Activated naive CD8-positive, alpha-beta T cell treated with anti-CD3 and anti-CD28 coated beads, Interleukin-2, amount 50 U/mL, for 24 hours (primary cell): Measurements from ENCODE around the gene FAM217A.
"Not testable (repeated sequence)": the region's sequence is repeated elsewhere in the genome, so short reads cannot be mapped to it uniquely, and the experiment has no call there.

Experiments
- ATAC-seq: fragments of 150-1000 bp; cut with Tn5 transposase; one replicate; pipeline ENCODE4 v1.10.0; 2021
- DNase-seq: peaks from one replicate; pipeline ENCODE4 v3.0.0; 2021
- H3K27ac Mint-ChIP-seq: one replicate; pipeline ENCODE4 v1.8.0; 2021; ENCODE audit warnings: mild to moderate bottlenecking, mixed read lengths
- H3K27me3 Mint-ChIP-seq: one replicate; pipeline ENCODE4 v1.8.0; 2021; ENCODE audit warnings: mixed read lengths
- H3K36me3 Mint-ChIP-seq: one replicate; pipeline ENCODE4 v1.8.0; 2021; ENCODE audit warnings: low read depth, mixed read lengths
- H3K4me1 Mint-ChIP-seq: one replicate; pipeline ENCODE4 v1.8.0; 2021; ENCODE audit warnings: mixed read lengths
- H3K4me3 Mint-ChIP-seq: one replicate; pipeline ENCODE4 v1.8.0; 2021; ENCODE audit warnings: mild to moderate bottlenecking, moderate library complexity, mixed read lengths
- H3K9me3 Mint-ChIP-seq: one replicate; pipeline ENCODE4 v1.8.0; 2021; ENCODE audit warnings: mixed read lengths

FAM217A gene

GRCh38 chr6:4102687-4103244 lies 23.8 kb upstream of the FAM217A start:
- Mint-ChIP-seq H3K36me3 (no peaks in the 10 kb centered on the region), H3K4me1 (no peaks in the 10 kb centered on the region), H3K4me3 (no peak overlapping the region), H3K27me3 (no peaks in the 10 kb centered on the region), H3K27ac (no peak overlapping the region), H3K9me3 (no peaks in the 10 kb centered on the region)
- ATAC-seq: no peak
- no peak for DNase-seq

- no peak for DNase-seq
- H3K36me3 Mint-ChIP-seq: no peaks in the 10 kb centered on the region
- H3K9me3 Mint-ChIP-seq: no peaks in the 10 kb centered on the region
- H3K27ac Mint-ChIP-seq: no peak overlapping the region
- no peaks in the 10 kb centered on the region for H3K4me1 Mint-ChIP-seq
- no peak for ATAC-seq
- H3K27me3 Mint-ChIP-seq: no peaks in the 10 kb centered on the region
- no peak overlapping the region for H3K4me3 Mint-ChIP-seq
Observed at GRCh38 chr6:4101298-4101697, 22.4 kb upstream of the FAM217A start.

GRCh38 chr6:4100655-4101054 lies 21.7 kb upstream of the FAM217A start:
- H3K4me1 Mint-ChIP-seq: no peaks in the 10 kb centered on the region
- no peaks in the 10 kb centered on the region for H3K27me3 Mint-ChIP-seq
- no peak for DNase-seq
- H3K4me3 Mint-ChIP-seq: no peak overlapping the region
- H3K36me3 Mint-ChIP-seq: no peaks in the 10 kb centered on the region
- ATAC-seq: no peak
- no peak overlapping the region for H3K27ac Mint-ChIP-seq
- H3K9me3 Mint-ChIP-seq: no peaks in the 10 kb centered on the region

DNA sequence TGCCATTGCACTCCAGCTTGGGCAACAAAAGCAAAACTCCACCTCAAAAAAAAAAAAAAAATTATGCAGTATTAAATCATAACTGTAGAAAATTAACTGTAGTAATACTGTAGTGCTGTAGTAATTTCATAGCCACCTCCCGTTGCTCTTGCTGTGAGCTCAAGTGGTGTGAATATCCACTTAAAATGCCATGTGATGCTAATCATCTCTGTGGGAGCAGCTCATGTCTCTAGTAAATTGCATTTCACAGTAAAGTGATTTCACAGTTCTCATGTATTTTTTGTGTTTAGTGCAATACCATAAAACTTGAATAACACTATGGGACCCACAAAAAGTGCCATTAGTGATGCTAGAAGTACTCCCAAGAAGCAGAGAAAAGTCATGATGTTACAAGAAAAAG lies 14.4 kb upstream of the FAM217A start:
- ATAC-seq: no peak
- Mint-ChIP-seq H3K9me3 (no peaks in the 10 kb centered on the region), H3K4me3 (no peak overlapping the region), H3K36me3 (no peaks in the 10 kb centered on the region), H3K4me1 (no peaks in the 10 kb centered on the region), H3K27me3 (no peaks in the 10 kb centered on the region), H3K27ac (no peak overlapping the region)
- DNase-seq: no peak

GRCh38 chr6:4091941-4092340 lies 13.0 kb upstream of the FAM217A start:
- H3K4me3 Mint-ChIP-seq: no peak overlapping the region
- DNase-seq: no peak
- H3K27ac Mint-ChIP-seq: no peak overlapping the region
- no peaks in the 10 kb centered on the region for H3K9me3 Mint-ChIP-seq
- no peak for ATAC-seq
- H3K27me3 Mint-ChIP-seq: no peaks in the 10 kb centered on the region
- H3K36me3 Mint-ChIP-seq: no peaks in the 10 kb centered on the region
- H3K4me1 Mint-ChIP-seq: no peaks in the 10 kb centered on the region

GRCh38 chr6:4090043-4090442 lies 11.1 kb upstream of the FAM217A start:
- not testable (repeated sequence) for DNase-seq, H3K36me3 Mint-ChIP-seq, ATAC-seq, H3K9me3 Mint-ChIP-seq, H3K4me3 Mint-ChIP-seq, H3K27me3 Mint-ChIP-seq, H3K27ac Mint-ChIP-seq, H3K4me1 Mint-ChIP-seq

- H3K36me3 Mint-ChIP-seq: no peaks in the 10 kb centered on the region
- no peaks in the 10 kb centered on the region for H3K27me3 Mint-ChIP-seq
- H3K27ac Mint-ChIP-seq: no peak overlapping the region
- DNase-seq (no peak), ATAC-seq (no peak)
- no peaks in the 10 kb centered on the region for H3K9me3 Mint-ChIP-seq
- H3K4me3 Mint-ChIP-seq: no peak overlapping the region
- no peaks in the 10 kb centered on the region for H3K4me1 Mint-ChIP-seq
Observed at GRCh38 chr6:4088704-4089103, 9.8 kb upstream of the FAM217A start.

GRCh38 chr6:4085332-4085700 lies 6.4 kb upstream of the FAM217A start:
- H3K9me3 Mint-ChIP-seq: no peaks in the 10 kb centered on the region
- no peak overlapping the region for H3K27ac Mint-ChIP-seq
- H3K4me1 Mint-ChIP-seq: no peaks in the 10 kb centered on the region
- H3K27me3 Mint-ChIP-seq: no peaks in the 10 kb centered on the region
- no peak overlapping the region for H3K4me3 Mint-ChIP-seq
- no peak for DNase-seq
- no peak for ATAC-seq
- H3K36me3 Mint-ChIP-seq: no peaks in the 10 kb centered on the region

GRCh38 chr6:4084444-4085331 lies 5.8 kb upstream of the FAM217A start:
- Mint-ChIP-seq H3K27ac (no peak overlapping the region), H3K27me3 (peaks cover under 1% of the 10 kb centered on the region), H3K4me1 (no peaks in the 10 kb centered on the region), H3K36me3 (no peaks in the 10 kb centered on the region), H3K4me3 (no peak overlapping the region), H3K9me3 (no peaks in the 10 kb centered on the region)
- DNase-seq: no peak
- no peak for ATAC-seq

DNA sequence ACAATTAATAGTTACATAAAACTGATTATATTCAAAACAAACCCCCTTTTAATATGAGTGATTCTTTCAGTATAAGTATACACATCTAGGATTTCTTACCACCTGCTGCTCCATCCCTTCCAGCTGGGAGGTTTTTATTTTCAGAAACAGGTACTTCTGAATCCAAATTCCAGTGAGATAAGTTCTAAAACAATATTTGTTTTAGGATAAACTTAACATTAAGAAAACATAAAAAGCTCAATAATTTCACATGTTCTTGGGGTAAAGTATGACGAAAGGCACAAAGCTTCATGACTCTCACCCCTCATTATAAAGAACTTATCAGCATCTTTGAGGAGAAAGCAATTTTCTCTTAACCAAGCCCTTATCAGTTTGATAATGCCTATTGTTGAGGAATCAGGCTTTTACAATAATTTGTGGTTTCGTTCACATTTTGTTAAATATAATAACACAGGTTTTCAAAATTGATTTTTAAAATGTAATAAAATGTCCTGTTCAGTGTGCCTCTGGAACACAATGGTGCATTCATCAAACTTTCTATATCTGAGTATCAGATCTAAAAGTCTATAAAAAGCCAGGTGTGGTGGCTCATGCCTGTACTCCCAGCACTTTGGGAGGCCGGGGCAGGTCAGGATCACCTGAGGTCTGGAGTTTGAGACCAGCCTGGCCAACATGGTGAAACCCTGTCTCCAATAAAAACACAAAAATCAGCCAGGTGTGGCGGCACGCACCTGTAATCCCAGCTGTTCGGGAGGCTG lies 4.3 kb downstream of the FAM217A start:
- H3K27me3 Mint-ChIP-seq: peaks cover 14% of the 10 kb centered on the region
- ATAC-seq: no peak
- no peak overlapping the region for H3K4me3 Mint-ChIP-seq
- no peaks in the 10 kb centered on the region for H3K4me1 Mint-ChIP-seq
- DNase-seq: no peak
- no peaks in the 10 kb centered on the region for H3K9me3 Mint-ChIP-seq
- no peak overlapping the region for H3K27ac Mint-ChIP-seq
- no peaks in the 10 kb centered on the region for H3K36me3 Mint-ChIP-seq

DNA sequence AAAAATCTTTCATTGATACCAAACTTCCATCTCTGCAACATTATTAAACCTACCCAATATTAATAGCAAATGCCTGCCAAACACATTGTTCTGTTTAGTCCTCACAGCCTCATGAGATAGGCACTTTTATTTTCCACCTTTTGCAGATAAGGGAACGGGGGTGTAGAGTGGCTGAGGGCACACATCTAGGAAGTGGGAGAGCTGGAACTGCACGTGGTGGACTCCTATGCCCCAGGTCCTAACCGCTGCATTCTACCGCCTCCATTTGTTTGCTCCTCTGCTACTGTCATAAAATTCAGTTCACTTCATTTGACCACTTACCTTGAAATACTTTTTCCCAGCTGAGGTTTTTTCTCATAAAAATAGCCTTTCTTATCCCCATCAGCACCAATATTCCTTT lies 7.6 kb downstream of the FAM217A start:
- no peaks in the 10 kb centered on the region for H3K9me3 Mint-ChIP-seq

DNA sequence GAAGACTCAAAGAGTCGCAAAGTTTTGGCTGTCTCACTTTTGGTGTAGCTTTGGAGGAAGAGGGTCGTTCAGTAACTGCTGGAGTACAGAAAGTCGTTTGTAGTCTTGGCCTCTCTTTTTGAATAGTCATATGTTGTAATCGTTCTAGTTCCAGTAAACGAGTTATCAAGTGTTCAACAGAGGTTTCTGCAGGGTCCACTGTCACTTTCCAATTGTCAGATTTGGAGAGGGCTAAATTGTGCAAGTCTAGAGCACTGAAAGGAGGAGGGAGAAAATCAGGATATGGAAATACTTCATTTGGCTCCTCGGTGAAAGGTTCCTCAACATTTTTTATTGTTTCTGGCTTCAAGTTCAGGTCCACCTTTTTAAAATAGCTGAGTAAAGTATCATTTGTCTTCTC lies 9.7 kb downstream of the FAM217A start:
- ATAC-seq (no peak), DNase-seq (no peak)
- Mint-ChIP-seq H3K4me1 (peaks cover 6% of the 10 kb centered on the region), H3K27ac (no peak overlapping the region), H3K27me3 (no peaks in the 10 kb centered on the region), H3K36me3 (peaks cover 15% of the 10 kb centered on the region), H3K4me3 (no peak overlapping the region), H3K9me3 (no peaks in the 10 kb centered on the region)

More for the DNA sequence above, 7.6 kb downstream of the FAM217A start:
- Mint-ChIP-seq H3K27me3 (no peaks in the 10 kb centered on the region), H3K4me1 (peaks cover 6% of the 10 kb centered on the region), H3K4me3 (no peak overlapping the region), H3K36me3 (no peaks in the 10 kb centered on the region), H3K27ac (no peak overlapping the region)
- no peak for ATAC-seq
- DNase-seq: no peak

GRCh38 chr6:4067673-4068072 lies 11.3 kb downstream of the FAM217A start:
- H3K4me3 Mint-ChIP-seq: no peak overlapping the region
- peak overlapping the region; percentile 8 for H3K27ac Mint-ChIP-seq
- peaks cover 6% of the 10 kb centered on the region for H3K4me1 Mint-ChIP-seq
- H3K9me3 Mint-ChIP-seq: no peaks in the 10 kb centered on the region
- no peak for DNase-seq
- H3K36me3 Mint-ChIP-seq: peaks cover 25% of the 10 kb centered on the region
- ATAC-seq: no peak
- no peaks in the 10 kb centered on the region for H3K27me3 Mint-ChIP-seq

- H3K4me1 Mint-ChIP-seq: peaks cover 6% of the 10 kb centered on the region
- no peak overlapping the region for H3K4me3 Mint-ChIP-seq
- DNase-seq (no peak), ATAC-seq (no peak)
- peaks cover 29% of the 10 kb centered on the region for H3K36me3 Mint-ChIP-seq
- no peaks in the 10 kb centered on the region for H3K9me3 Mint-ChIP-seq
- H3K27me3 Mint-ChIP-seq: no peaks in the 10 kb centered on the region
- peak overlapping the region; percentile 34 for H3K27ac Mint-ChIP-seq
Observed at GRCh38 chr6:4066029-4066755, 12.7 kb downstream of the FAM217A start.
